HG02852 (cell line): ENCODE data around the gene GRIP2.
"Not testable (repeated sequence)": the region's sequence is repeated elsewhere in the genome, so short reads cannot be mapped to it uniquely, and the experiment has no call there.

Experiments used
- ATAC-seq: cut with Tn5 transposase; IDR thresholded peaks from one replicate; pipeline ENCODE4 v1.9.1; 2021; ENCODE audit warnings: mild to moderate bottlenecking, moderate library complexity; ENCODE audit not compliant: unreplicated experiment

The GRIP2 gene

GRCh38 chr3:14522768-14523167 is 17.4 kb downstream of the GRIP2 start:
- ATAC-seq, result no peak

GRCh38 chr3:14522129-14522691 is 17.9 kb downstream of the GRIP2 start:
- no peak for ATAC-seq

GRCh38 chr3:14521611-14522010 is 18.5 kb downstream of the GRIP2 start:
- ATAC-seq, result no peak

GRCh38 chr3:14520967-14521366 is 19.2 kb downstream of the GRIP2 start:
- no peak for ATAC-seq

GRCh38 chr3:14520149-14520548 is 20.0 kb downstream of the GRIP2 start:
- ATAC-seq, result no peak

- no peak for ATAC-seq
These were observed 20.7 kb downstream of the GRIP2 start for GRCh38 chr3:14519406-14519805.

- no peak for ATAC-seq
These were observed 21.2 kb downstream of the GRIP2 start for GRCh38 chr3:14518893-14519292.

GRCh38 chr3:14518432-14518802 is 21.7 kb downstream of the GRIP2 start:
- ATAC-seq, result no peak

GRCh38 chr3:14517601-14518431 is 22.3 kb downstream of the GRIP2 start:
- ATAC-seq, result no peak

GRCh38 chr3:14516738-14517345 is 23.3 kb downstream of the GRIP2 start:
- ATAC-seq, result no peak

- ATAC-seq, result not testable (repeated sequence)
These were observed 24.6 kb downstream of the GRIP2 start for GRCh38 chr3:14515526-14515925.

GRCh38 chr3:14514323-14514720 is 25.8 kb downstream of the GRIP2 start:
- no peak for ATAC-seq

GRCh38 chr3:14513566-14514322 is 26.4 kb downstream of the GRIP2 start:
- ATAC-seq, result no peak

- no peak for ATAC-seq
These were observed 27.2 kb downstream of the GRIP2 start for GRCh38 chr3:14512942-14513327.

- no peak for ATAC-seq
These were observed 27.7 kb downstream of the GRIP2 start for GRCh38 chr3:14512281-14512941.

GRCh38 chr3:14511623-14512280 is 28.4 kb downstream of the GRIP2 start:
- no peak for ATAC-seq

- no peak for ATAC-seq
These were observed 29.1 kb downstream of the GRIP2 start for GRCh38 chr3:14510838-14511622.

- ATAC-seq, result no peak
These were observed 30.4 kb downstream of the GRIP2 start for GRCh38 chr3:14509796-14510100.

- ATAC-seq, result peak; percentile 51
These were observed 31.0 kb downstream of the GRIP2 start for GRCh38 chr3:14508966-14509795.
